HG02840 (cell line): Measurements from ENCODE around the gene TMEM39B.
"Not testable (repeated sequence)": the region's sequence is repeated elsewhere in the genome, so short reads cannot be mapped to it uniquely, and the experiment has no call there.

Experiments
- ATAC-seq: cut with Tn5 transposase; IDR thresholded peaks from one replicate; pipeline ENCODE4 v1.9.1; 2021; ENCODE audit warnings: mild to moderate bottlenecking, moderate library complexity, moderate number of reproducible peaks; ENCODE audit not compliant: unreplicated experiment, low FRiP score

TMEM39B gene

DNA sequence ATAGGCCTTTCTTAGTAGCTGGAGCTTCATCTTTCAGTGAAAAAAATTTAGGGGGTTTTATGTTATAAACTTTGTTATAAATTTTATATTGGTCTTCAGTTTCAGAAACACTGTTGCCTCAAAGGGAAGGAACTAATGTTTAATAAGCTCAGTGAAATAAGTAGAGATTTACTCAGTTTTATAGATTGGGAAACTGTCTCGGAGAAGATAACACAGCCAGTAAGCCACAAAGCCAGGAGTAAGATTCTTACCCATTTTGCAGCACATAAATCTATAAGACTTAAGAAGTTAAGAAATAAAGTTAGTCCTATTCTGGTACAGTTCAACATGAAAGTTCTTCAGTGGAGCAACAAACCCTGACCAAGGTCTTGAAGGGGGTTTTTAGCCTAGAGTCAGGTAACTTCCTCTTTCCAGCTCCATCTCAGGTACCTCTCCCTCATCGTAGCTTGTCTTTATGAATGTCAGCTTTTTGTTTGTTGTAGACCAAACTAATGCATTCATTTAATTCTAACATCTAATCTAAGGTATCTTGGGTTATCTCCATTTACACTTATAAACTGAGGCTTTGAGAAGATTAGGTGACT, 38.4 kb downstream of the TMEM39B start:
- ATAC-seq: no peak

DNA sequence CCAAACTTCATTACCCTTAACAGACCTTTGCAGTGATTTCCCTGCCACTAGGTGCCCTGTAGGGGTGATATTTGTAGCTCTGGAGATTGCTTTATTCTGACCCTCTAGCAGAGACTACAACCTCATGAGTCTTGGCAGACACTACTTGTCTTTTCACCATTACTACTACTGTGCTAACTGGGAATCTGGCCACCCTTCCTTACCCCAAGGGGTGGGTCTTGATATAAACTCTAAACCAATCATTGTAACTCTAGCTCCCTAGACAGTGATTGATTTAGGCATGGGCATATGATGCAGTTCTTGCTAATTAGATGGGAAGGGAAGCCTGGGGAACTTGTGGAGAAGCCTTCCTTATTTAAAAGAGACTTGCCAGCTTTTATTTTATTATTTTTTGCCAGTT, 39.0 kb downstream of the TMEM39B start:
- no peak for ATAC-seq

DNA sequence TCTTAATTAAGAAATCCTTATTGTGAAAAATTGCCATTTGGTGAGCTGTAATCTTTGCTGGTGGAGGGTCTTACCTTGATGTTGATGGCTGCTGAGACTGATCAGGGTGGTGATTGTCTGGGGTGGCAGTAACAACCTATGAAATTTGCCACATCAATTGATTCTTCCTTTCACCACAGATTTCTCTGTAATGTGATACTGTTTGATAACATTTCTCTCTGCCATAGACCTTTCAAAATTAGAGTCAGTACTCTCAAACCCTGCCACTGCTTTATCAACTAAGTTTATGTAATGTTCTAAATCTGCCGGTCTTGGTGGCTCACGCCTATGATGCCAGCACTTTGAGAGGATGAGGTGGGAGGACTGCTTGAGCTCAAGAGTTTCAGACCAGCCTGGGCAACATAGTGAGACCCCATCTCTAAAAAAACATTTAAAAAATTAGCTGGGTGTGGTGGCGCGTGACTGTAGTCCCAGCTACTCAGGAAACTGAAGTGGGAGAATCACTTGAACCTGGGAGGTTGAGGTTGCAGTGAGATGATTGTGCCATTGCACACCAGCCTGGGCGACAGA, 40.2 kb downstream of the TMEM39B start:
- ATAC-seq: no peak

DNA sequence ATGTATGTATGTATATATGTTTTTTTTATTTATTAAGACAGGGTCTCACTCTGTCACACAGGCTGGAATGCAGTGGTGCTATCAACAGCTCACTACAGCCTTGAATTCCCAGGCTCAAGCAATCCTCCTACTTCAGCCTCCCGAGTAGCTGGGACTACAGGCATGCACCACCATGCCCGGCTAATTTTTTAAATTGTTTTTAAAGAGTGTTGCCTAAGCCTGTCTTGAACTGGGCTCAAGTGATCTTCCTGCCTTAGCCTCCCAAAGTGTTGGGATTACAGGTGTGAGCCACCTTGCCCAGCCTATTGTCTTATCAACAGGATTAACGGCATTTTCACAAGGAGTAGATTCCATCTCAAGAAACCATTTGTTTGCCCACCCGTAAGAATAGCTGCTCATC, 40.7 kb downstream of the TMEM39B start:
- not testable (repeated sequence) for ATAC-seq

DNA sequence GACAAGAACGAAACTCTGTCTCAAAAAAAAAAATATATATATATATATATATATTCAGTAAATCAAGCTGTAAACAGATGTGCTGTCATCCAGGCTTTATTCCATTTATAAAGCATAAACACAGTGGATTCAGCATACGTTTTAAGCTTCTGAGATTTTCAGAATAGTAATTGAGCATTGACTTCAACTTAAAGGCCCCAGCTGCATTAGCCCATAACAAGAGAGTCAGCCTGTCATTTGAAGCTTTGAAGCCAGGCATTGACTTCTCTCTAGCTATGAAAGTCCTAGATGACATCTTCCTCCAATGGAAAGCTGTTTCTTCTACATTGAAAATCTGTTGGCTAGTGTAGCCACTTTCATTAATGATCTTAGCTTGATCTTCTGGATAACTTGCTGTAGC, 41.7 kb downstream of the TMEM39B start:
- no peak for ATAC-seq

DNA sequence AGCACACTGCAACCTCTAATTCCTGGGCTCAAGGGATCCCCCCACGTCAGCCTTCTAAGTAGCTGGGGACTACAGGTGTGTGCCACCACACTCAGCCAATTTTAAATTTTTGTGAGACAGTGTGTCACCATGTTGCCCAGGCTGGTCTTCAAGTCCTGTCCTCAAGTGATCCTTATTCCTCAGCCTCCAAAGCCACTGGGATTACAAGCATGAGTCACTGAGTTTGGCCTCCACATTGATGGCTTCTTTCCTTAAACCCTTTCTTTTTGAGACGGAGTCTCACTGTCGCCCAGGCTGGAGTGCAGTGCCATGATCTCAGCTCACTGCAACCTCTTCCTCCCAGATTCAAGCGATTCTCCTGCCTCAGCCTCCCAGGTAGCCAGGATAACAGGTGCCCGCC, 42.8 kb downstream of the TMEM39B start:
- no peak for ATAC-seq

DNA sequence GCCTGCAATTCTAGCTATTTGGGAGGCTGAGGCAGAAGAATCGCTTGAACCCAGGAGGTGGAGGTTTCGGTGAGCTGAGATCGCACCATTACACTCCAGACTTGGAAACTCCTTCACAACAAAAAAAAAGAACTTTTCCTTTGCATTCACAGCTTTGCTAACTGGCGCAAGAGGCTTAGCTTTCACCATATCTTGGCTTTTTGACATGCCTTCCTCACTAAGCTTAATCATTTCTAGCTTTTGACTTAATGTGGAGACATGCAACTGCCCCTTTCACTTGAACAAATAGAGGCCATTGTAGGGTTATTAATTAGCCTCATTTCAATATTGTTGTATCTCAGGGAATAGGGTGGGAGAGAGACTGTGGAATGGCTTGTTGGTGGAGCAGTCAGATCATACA, 43.8 kb downstream of the TMEM39B start:
- ATAC-seq: no peak

DNA sequence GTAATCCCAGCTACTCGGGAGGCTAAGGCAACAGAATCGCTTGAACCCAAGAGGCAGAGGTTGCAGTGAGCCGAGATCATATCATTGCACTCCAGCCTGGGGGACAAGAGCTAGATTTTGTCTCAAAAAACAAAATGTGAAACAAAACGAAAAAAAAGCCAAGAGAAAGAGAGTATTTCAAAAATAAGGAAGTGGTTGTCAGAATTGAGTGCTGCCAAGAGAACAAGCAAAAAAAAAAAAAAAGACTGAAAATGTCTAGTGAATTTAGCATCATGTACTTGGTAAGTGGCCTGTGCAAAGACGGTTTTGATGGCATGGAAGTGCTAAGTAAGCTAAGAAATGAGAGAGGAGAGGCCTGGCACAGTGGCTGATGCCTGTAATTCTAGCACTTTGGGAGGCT, 49.4 kb downstream of the TMEM39B start:
- ATAC-seq: no peak

DNA sequence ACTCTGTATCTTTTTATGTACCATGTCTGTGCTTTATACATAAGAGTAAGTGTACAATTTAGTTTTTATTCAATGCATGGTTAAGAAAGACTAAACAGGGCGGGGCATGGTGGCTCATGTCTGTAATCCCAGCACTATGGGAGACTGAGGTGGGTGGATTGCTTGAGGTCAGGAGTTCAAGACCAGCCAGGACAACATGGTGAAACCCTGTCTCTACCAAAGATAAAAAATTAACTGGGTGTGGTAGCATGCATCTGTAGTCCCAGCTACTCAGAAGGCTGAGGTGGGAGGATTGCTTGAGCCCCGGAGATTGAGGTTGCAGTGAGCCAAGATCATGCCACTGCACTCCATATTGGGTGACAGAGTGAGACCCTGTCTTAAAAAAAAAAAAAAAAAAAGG, 50.6 kb downstream of the TMEM39B start:
- ATAC-seq: not testable (repeated sequence)

DNA sequence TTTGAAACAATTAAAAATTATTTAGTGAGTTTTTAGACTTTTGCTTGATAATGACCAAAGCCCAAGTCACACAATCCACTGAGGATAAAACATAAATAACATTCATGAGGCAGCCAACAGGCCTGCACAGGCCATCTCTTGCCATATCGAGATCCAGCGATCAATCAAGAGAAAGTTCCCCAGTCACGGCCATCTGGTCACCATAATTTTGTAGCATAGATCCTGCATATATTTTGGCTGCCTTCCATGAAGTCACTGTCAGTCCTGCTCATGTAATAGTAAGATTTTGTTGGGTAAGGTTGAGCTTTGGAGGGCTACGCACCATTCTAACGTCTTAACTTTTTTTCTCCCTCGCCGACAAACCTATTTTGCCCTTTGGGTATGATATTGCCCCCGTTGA, 52.6 kb downstream of the TMEM39B start:
- ATAC-seq: no peak

DNA sequence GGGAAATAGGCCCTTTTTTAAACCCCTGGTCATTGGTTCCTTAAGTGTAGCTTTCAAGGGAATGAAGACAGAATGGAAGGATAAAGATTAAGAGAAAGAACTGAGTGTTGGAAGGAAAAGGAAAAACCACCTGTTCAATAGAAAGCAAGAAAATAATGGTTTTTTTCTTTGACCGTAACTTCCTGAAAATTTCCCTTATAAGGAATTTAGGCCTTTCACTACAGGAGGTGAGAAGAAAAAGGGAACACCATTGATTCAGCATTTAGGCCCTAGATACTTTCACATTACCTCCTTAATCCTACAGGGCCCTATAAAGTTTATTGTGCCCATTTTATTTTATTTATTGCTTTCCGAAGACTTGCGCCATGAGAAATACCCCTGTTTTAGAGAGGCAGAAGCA, 54.0 kb downstream of the TMEM39B start:
- ATAC-seq: no peak

DNA sequence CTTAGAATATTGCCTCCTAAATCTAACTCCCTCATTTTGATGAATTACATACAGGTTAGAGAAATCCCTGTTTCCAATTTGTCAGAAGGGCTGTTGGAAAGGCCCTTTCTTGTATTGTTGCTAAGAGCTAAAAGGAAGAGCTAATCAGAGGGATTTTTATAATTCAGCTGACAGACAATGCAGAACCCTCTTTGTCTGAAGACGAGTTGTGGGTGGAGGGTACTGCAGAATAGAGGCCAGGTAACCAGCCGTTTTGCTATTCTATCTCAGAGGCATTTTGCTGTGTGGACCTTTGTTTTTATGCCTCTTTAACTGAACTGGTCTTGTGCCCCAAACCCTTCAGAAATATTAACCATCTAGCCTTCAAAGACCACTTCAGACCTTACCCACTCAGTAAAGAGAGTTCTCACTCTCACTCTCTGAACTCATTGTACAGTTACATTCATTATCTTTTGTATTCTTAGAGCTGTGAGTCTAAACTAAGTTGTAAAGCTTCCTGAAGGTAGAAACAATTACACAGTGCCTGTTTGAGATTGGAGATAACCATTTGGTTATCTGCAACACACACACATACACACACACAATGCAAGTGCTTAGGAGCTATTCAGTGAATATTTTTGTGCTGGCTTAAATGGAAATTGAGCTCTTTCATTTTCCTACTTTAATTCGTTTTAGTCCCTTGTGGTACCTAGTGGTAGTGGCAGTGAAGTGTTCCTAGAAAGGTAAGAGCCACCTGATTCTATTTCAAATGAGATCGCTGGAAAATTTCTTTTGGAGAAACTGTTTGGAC, 54.9 kb downstream of the TMEM39B start:
- no peak for ATAC-seq

DNA sequence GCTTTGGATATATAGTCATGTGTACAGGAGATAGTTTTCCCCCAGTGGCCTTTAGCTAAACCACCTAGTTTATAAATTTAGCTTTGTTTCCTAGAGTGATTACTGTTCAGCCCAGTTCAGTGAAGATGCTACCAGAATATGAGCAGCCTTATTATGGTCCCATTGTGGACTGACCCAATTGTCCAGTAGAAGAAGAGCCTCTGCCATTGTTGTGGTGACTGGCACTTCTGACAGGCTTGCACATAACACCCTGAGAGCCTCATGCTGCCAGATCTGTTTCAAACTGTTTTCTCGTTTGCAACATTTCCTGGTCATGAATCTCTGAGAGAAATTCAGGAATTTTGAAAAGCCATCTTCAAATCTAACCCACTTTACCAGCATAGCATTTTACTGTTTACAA, 55.7 kb downstream of the TMEM39B start:
- no peak for ATAC-seq

DNA sequence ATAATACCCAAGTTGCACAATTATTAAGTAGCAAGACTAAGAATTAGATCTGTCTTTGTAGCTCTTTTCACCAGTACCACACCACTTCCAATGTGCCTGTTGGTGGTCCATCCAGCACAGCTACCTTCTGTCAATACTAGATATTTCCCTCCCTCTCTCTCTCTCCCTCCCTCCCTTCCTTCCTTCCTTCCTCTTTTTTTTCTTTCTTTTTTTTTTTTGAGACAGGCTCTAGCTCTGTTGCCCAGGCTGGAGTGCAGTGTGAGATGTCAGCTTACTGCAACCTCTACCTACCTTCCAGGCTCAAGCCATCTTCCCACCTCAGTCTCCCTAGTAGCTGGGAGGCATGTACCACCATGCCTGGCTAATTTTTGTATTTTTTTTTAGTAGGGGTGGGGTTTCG, 56.2 kb downstream of the TMEM39B start:
- no peak for ATAC-seq

DNA sequence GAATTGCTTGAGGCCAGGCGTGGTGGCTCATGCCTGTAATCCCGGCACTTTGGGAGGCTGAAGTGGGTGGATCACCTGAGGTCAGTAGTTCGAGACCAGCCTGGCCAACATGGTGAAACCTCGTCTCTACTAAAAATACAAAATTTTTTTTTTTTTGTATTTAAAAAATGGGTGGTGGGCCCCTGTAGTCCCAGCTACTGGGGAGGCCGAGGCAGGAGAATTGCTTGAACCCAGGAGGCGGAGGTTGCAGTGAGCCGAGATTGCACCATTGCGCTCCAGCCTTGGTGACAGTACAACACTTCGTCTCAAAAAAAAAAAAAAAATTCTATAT, 61.2 kb downstream of the TMEM39B start:
- ATAC-seq: not testable (repeated sequence)

DNA sequence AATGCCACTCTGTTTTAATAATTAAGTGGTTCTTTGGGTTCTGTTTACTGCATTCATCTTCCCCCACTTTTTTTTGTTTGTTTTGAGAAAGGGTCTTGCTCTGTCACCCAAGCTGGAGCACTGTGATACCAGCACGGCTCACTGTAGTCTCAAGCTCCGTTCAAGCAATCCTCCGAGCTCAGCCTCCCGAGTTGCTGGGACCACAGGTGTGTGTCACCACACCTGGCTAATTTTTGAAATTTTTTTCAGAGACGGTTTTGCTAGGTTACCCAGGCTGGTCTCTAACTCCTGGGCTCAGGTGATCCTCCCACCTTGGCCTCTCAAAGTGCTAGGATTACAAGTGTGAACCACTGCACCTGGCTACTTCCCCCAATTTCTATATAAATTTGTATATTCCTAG, 64.4 kb downstream of the TMEM39B start:
- no peak for ATAC-seq

DNA sequence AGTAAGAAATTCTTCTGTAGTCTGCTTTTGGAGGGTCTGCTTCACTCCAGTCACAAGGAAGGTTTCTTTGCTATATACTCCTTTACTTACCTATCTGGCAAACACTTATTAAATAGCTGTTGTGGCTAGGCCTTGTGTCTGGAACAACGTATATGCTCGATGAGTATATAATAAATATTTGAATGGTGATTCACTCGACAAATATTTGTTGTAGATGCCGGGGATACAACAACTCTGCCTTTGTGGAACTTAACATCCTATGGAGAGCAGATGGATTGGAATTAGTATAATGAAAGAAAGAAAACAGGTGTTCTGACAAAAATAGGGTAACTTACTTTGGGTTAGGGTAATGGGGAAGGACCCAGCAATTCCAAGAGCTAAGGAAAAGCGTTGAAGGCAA, 66.2 kb downstream of the TMEM39B start:
- ATAC-seq: no peak

DNA sequence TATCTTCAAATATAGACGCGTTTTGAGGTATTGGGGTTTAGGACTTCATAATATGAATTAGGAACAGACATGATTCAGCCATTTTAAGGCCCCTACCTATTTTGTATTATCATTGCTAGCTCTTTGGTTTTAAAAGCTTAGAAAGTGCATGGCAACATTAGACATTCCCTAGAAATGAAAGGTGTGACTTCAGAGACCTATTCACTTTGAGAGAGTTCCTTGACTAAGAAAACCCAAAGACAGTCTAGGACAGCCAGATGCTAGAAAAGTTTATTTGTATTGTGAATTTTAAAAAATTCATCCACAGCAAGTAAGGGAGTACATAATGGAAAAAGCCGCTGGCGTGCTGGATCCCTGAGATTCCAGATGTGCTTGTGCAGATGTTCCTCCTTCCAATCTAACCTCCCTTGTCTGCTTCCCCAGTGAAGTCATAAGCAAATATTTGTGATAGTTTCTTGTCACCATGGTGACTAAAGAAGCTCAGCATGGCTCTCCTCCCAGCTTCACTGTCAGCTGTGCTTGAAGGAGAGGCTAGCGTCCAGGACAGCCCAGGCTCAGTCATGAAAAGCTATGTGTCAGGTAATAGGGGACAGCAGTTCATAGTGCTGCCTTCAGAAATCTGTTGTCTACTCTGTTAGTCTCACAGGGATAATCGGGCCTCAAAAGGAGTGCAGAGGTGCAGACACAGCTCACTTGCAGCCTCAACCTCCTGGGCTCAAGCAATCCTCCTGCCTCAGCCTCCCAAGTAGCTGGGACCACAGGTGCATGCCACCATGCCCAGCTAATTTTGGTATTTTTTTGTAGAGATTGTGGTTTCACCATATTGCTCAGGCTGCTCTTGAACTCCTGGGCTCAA, 69.9 kb downstream of the TMEM39B start:
- no peak for ATAC-seq

DNA sequence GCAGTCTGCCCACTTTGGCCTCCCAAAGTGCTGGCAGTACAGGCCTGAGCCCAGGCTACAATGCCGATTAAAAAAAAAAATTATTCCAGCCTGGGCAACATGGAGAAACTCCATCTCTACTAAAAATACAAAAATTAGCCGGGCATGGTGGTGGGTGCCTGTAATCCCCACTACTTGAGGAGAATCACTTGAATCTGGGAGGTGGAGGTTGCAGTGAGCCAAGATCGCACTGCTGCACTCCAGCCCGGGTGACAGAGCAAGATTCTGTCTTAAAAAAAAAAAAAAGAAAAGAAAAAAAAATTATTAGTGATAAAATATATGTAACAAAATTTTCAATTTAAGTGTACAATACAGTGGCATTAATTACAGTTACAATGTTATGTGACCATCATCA, 70.6 kb downstream of the TMEM39B start:
- ATAC-seq: not testable (repeated sequence)

DNA sequence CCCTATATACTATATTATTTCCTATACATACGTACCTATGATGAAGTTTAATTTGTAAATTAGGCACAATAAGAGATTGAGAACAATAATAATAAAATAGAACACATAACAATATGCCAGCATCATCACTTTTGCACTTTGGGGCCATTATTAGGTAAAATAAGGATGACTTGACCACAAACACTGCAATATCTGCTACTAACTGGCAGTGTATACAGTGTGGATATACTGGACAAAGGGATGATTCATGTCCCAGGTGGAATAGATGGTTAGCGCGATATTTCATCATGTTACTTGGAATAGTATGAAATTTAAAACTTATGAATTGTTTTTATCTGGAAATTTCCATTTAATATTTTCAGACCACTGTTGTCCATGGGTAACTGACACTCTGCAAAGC, 71.3 kb downstream of the TMEM39B start:
- ATAC-seq: no peak

DNA sequence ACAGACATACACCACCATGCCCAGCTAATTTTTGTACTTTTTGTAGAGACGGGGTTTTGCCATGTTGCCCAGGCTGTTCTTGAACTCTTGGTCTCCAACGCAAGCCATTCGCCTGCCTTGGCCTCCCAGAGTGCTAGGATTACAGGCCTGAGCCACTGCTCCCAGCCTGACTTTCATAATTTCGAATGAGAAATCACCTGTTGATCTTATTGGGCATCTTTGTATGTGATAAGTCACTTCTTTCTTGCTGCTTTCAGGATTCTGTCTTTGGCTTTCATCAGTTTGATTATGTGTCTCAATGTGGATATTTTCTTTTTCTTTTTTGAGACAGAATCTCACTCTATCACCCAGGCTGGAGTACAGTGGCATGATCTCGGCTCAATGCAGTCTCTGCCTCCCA, 75.1 kb downstream of the TMEM39B start:
- not testable (repeated sequence) for ATAC-seq
